ENCODE results near the gene ANKRD10. TPM values are rescaled to one million over a fixed set of nuclear protein-coding genes. Genes with fewer than 3 reads are reported as not detected.
"Not testable (repeated sequence)": the region's sequence is repeated elsewhere in the genome, so short reads cannot be mapped to it uniquely, and the experiment has no call there.

ANKRD10 gene
- total and polyA plus RNA-seq, 3 experiments from 2014 or later: 65.4 to 76.1 (median 65.8) TPM

GRCh38 chr13:110950356-110950755, 35.5 kb upstream of the ANKRD10 start:
- H3K27ac Mint-ChIP-seq: no peak overlapping the region
- ChIA-PET POLR2A (no interaction called here), CTCF (no interaction called here)
- H3K36me3 Mint-ChIP-seq: no peaks in the 10 kb centered on the region
- no peak overlapping the region for H3K4me3 ChIP-seq (ENCODE audit: low read length)
- H3K27ac ChIP-seq (ENCODE audit: low read depth, low read length): no peak overlapping the region
- no peaks in the 10 kb centered on the region for H3K4me1 ChIP-seq (ENCODE audit: insufficient read depth, low read length)
- DNase-seq: no peak
- H3K36me3 ChIP-seq (ENCODE audit: insufficient read depth, low read length): no peaks in the 10 kb centered on the region
- no peak overlapping the region for H3K4me3 Mint-ChIP-seq
- H3K9me3 ChIP-seq (ENCODE audit: low read length): no peaks in the 10 kb centered on the region
- no peaks in the 10 kb centered on the region for H3K4me1 Mint-ChIP-seq
- peaks cover 4 to 7% of the 10 kb centered on the region in 2 donors for H3K27me3 Mint-ChIP-seq
- H3K27me3 ChIP-seq (ENCODE audit: insufficient read depth, low read length, poor library complexity, severe bottlenecking): no peaks in the 10 kb centered on the region
- no peaks in the 10 kb centered on the region for H3K9me3 Mint-ChIP-seq

- no peaks in the 10 kb centered on the region for H3K36me3 Mint-ChIP-seq
- no peaks in the 10 kb centered on the region for H3K9me3 Mint-ChIP-seq
- H3K4me3 ChIP-seq (ENCODE audit: low read length): no peak overlapping the region
- H3K9me3 ChIP-seq (ENCODE audit: low read length): no peaks in the 10 kb centered on the region
- no peak overlapping the region for H3K27ac ChIP-seq (ENCODE audit: low read depth, low read length)
- no peak for DNase-seq
- H3K27ac Mint-ChIP-seq: no peak overlapping the region
- ChIA-PET CTCF (no interaction called here), POLR2A (no interaction called here)
- peaks cover 3 to 7% of the 10 kb centered on the region in 2 donors for H3K27me3 Mint-ChIP-seq
- no peak overlapping the region for H3K4me3 Mint-ChIP-seq
- H3K27me3 ChIP-seq (ENCODE audit: insufficient read depth, low read length, poor library complexity, severe bottlenecking): no peaks in the 10 kb centered on the region
- H3K4me1 Mint-ChIP-seq: no peaks in the 10 kb centered on the region
- no peaks in the 10 kb centered on the region for H3K4me1 ChIP-seq (ENCODE audit: insufficient read depth, low read length)
- H3K36me3 ChIP-seq (ENCODE audit: insufficient read depth, low read length): no peaks in the 10 kb centered on the region
These were observed 34.8 kb upstream of the ANKRD10 start for GRCh38 chr13:110949628-110950027.

GRCh38 chr13:110949116-110949515, 34.2 kb upstream of the ANKRD10 start:
- Mint-ChIP-seq H3K4me3 (no peak overlapping the region), H3K36me3 (no peaks in the 10 kb centered on the region), H3K4me1 (no peaks in the 10 kb centered on the region), H3K9me3 (no peaks in the 10 kb centered on the region), H3K27me3 (peaks cover 3 to 7% of the 10 kb centered on the region in 2 donors), H3K27ac (no peak overlapping the region)
- ChIA-PET POLR2A (no interaction called here), CTCF (no interaction called here)
- no peak overlapping the region for H3K27ac ChIP-seq (ENCODE audit: low read depth, low read length)
- no peak for DNase-seq
- H3K9me3 ChIP-seq (ENCODE audit: low read length): no peaks in the 10 kb centered on the region
- no peaks in the 10 kb centered on the region for H3K27me3 ChIP-seq (ENCODE audit: insufficient read depth, low read length, poor library complexity, severe bottlenecking)
- H3K4me3 ChIP-seq (ENCODE audit: low read length): no peak overlapping the region
- H3K36me3 ChIP-seq (ENCODE audit: insufficient read depth, low read length): no peaks in the 10 kb centered on the region
- H3K4me1 ChIP-seq (ENCODE audit: insufficient read depth, low read length): no peaks in the 10 kb centered on the region

GRCh38 chr13:110947338-110947737, 32.5 kb upstream of the ANKRD10 start:
- H3K27me3 ChIP-seq (ENCODE audit: insufficient read depth, low read length, poor library complexity, severe bottlenecking); H3K36me3 ChIP-seq (ENCODE audit: insufficient read depth, low read length); H3K27ac ChIP-seq (ENCODE audit: low read depth, low read length); H3K4me1 ChIP-seq (ENCODE audit: insufficient read depth, low read length); DNase-seq; H3K27me3 Mint-ChIP-seq; H3K9me3 Mint-ChIP-seq; CTCF ChIA-PET; H3K9me3 ChIP-seq (ENCODE audit: low read length); POLR2A ChIA-PET; H3K4me3 Mint-ChIP-seq; H3K4me3 ChIP-seq (ENCODE audit: low read length); H3K4me1 Mint-ChIP-seq; H3K36me3 Mint-ChIP-seq; H3K27ac Mint-ChIP-seq: not testable (repeated sequence)

GRCh38 chr13:110945928-110946570, 31.2 kb upstream of the ANKRD10 start:
- Histone ChIP-seq H3K36me3 (ENCODE audit: insufficient read depth, low read length) (no peaks in the 10 kb centered on the region), H3K27ac (ENCODE audit: low read depth, low read length) (no peak overlapping the region), H3K27me3 (ENCODE audit: insufficient read depth, low read length, poor library complexity, severe bottlenecking) (no peaks in the 10 kb centered on the region), H3K4me1 (ENCODE audit: insufficient read depth, low read length) (no peaks in the 10 kb centered on the region), H3K9me3 (ENCODE audit: low read length) (no peaks in the 10 kb centered on the region), H3K4me3 (ENCODE audit: low read length) (no peak overlapping the region)
- H3K4me3 Mint-ChIP-seq: no peak overlapping the region
- no peaks in the 10 kb centered on the region for H3K27me3 Mint-ChIP-seq
- POLR2A ChIA-PET: no interaction called here
- no peak overlapping the region for H3K27ac Mint-ChIP-seq
- DNase-seq: no peak
- CTCF ChIA-PET: no interaction called here
- H3K4me1 Mint-ChIP-seq: no peaks in the 10 kb centered on the region
- no peaks in the 10 kb centered on the region for H3K36me3 Mint-ChIP-seq
- no peaks in the 10 kb centered on the region for H3K9me3 Mint-ChIP-seq

GRCh38 chr13:110944968-110945927, 30.4 kb upstream of the ANKRD10 start:
- POLR2A ChIA-PET: no interaction called here
- Histone ChIP-seq H3K27me3 (ENCODE audit: insufficient read depth, low read length, poor library complexity, severe bottlenecking) (no peaks in the 10 kb centered on the region), H3K27ac (ENCODE audit: low read depth, low read length) (no peak overlapping the region), H3K4me3 (ENCODE audit: low read length) (no peak overlapping the region), H3K36me3 (ENCODE audit: insufficient read depth, low read length) (no peaks in the 10 kb centered on the region), H3K4me1 (ENCODE audit: insufficient read depth, low read length) (no peaks in the 10 kb centered on the region), H3K9me3 (ENCODE audit: low read length) (no peaks in the 10 kb centered on the region)
- no peak for DNase-seq
- CTCF ChIA-PET: no interaction called here
- H3K27ac Mint-ChIP-seq: no peak overlapping the region
- no peak overlapping the region for H3K4me3 Mint-ChIP-seq
- H3K9me3 Mint-ChIP-seq: no peaks in the 10 kb centered on the region
- H3K4me1 Mint-ChIP-seq: no peaks in the 10 kb centered on the region
- no peaks in the 10 kb centered on the region for H3K36me3 Mint-ChIP-seq
- no peaks in the 10 kb centered on the region for H3K27me3 Mint-ChIP-seq

- no peak for DNase-seq
- POLR2A ChIA-PET: no interaction called here
- Histone ChIP-seq H3K9me3 (ENCODE audit: low read length) (no peaks in the 10 kb centered on the region), H3K4me3 (ENCODE audit: low read length) (no peak overlapping the region), H3K27ac (ENCODE audit: low read depth, low read length) (no peak overlapping the region), H3K4me1 (ENCODE audit: insufficient read depth, low read length) (no peaks in the 10 kb centered on the region), H3K36me3 (ENCODE audit: insufficient read depth, low read length) (no peaks in the 10 kb centered on the region), H3K27me3 (ENCODE audit: insufficient read depth, low read length, poor library complexity, severe bottlenecking) (no peaks in the 10 kb centered on the region)
- no peaks in the 10 kb centered on the region for H3K36me3 Mint-ChIP-seq
- no peaks in the 10 kb centered on the region for H3K4me1 Mint-ChIP-seq
- no peak overlapping the region for H3K4me3 Mint-ChIP-seq
- no peaks in the 10 kb centered on the region for H3K9me3 Mint-ChIP-seq
- H3K27me3 Mint-ChIP-seq: no peaks in the 10 kb centered on the region
- H3K27ac Mint-ChIP-seq: no peak overlapping the region
- CTCF ChIA-PET: no interaction called here
These were observed 29.5 kb upstream of the ANKRD10 start for GRCh38 chr13:110944121-110944967.
